Measurements from ENCODE around the gene CARNS1.

DNA sequence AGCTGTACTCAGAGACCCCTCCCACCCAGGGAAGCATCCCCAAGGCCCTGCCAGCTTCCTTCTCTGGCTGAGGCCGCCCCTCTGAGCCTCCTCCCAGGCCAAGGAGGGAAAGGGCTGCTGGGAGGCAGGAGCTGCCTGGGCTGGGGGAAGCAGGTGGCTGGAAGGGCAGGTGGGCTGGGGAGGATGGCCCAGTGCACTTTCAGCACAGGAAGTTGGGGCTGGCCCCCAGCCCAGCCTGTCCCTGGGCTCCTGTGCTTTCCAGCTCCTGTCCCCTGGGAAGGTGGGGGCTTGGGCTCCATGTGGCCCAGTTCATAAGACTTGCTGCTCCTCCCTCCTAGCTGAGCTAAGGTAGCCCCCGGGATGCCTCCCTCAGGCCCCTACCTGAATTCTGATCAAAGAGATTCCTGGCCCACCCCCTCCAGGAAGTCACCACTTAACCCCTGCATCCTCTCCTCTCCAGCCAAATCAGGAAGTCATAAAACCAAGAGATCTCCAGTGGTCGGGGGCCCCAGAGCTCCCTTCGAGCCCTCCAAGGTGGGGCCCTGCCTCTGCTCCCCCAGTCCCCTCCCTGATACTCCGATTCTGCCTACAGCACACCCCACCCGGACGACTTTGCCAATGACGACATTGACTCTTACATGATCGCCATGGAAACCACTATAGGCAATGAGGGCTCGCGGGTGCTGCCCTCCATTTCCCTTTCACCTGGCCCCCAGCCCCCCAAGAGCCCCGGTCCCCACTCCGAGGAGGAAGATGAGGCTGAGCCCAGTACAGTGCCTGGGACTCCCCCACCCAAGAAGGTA lies 18.7 kb upstream of the CARNS1 start:
- TF ChIP-seq, protein P1, sequence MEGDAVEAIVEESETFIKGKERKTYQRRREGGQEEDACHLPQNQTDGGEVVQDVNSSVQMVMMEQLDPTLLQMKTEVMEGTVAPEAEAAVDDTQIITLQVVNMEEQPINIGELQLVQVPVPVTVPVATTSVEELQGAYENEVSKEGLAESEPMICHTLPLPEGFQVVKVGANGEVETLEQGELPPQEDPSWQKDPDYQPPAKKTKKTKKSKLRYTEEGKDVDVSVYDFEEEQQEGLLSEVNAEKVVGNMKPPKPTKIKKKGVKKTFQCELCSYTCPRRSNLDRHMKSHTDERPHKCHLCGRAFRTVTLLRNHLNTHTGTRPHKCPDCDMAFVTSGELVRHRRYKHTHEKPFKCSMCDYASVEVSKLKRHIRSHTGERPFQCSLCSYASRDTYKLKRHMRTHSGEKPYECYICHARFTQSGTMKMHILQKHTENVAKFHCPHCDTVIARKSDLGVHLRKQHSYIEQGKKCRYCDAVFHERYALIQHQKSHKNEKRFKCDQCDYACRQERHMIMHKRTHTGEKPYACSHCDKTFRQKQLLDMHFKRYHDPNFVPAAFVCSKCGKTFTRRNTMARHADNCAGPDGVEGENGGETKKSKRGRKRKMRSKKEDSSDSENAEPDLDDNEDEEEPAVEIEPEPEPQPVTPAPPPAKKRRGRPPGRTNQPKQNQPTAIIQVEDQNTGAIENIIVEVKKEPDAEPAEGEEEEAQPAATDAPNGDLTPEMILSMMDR (IDR thresholded peaks at IDR 0.05; ENCODE audit: poor library complexity) = no peak
- no peak for TF ChIP-seq EZH2phosphoT487 (IDR thresholded peaks at IDR 0.05; ENCODE audit: low read depth, severe bottlenecking, unreplicated experiment)

Data from hepatocyte (in vitro differentiated cells).